Frontal cortex (tissue), 4 donors: Measurements from ENCODE around the gene PNPLA2. TPM values are rescaled to one million over a fixed set of nuclear protein-coding genes. Genes with fewer than 3 reads are reported as not detected.

Experiments used
- DNase-seq, 2 donors: peaks; one replicate each; pipeline ENCODE4 v3.0.0; 2012; ENCODE audit warnings: low spot score in 2 of 2
- FAIRE-seq: peaks from 2 replicates; lab custom pipeline; 2012; peaks lifted over from hg19 to GRCh38; lab: Jason Lieb, UNC
- total RNA-seq: library from RNA; depleted of rRNA; stranded (reverse); fragments of >200 nt; gene quantifications from one replicate; pipeline ENCODE4 v1.2.3, GENCODE V29; 2014
- donor health status: control.
- donor health status: control.
- donor health status: control.

Gene PNPLA2
- total RNA-seq, 1 donor from 2014 or later = 5.3 TPM

GRCh38 chr11:838441-839279, 19.9 kb downstream of the PNPLA2 start:
- FAIRE-seq = no peak
- DNase-seq = no peak

GRCh38 chr11:839280-839623, 20.5 kb downstream of the PNPLA2 start:
- DNase-seq (no peak), FAIRE-seq (no peak)

GRCh38 chr11:839875-840617, 21.3 kb downstream of the PNPLA2 start:
- FAIRE-seq = no peak

GRCh38 chr11:841981-842369, 23.3 kb downstream of the PNPLA2 start:
- no peak for FAIRE-seq

More at GRCh38 chr11:839875-840617, 21.3 kb downstream of the PNPLA2 start:
- no peak for DNase-seq

GRCh38 chr11:842370-843002, 23.8 kb downstream of the PNPLA2 start, which contains the start of the genes POLR2L and TSPAN4:
POLR2L (minus strand) TSS chr11:842529; CDS start chr11:842508, 21 bp downstream.
TSPAN4 (plus strand) TSS chr11:842852; CDS start chr11:850305, 7,453 bp downstream.
- peak; percentile 98 to 100 for DNase-seq
- FAIRE-seq = no peak

More at GRCh38 chr11:841981-842369, 23.3 kb downstream of the PNPLA2 start:
- DNase-seq = no peak

GRCh38 chr11:843086-843734, 24.5 kb downstream of the PNPLA2 start:
- no peak for DNase-seq
- FAIRE-seq = no peak

- DNase-seq (peak in 1 of 2 donors; percentile 71), FAIRE-seq (no peak)
These were observed 25.3 kb downstream of the PNPLA2 start for GRCh38 chr11:843818-844692.

- DNase-seq (peak; percentile 71 to 79), FAIRE-seq (no peak)
These were observed 26.3 kb downstream of the PNPLA2 start for GRCh38 chr11:844693-845644.

GRCh38 chr11:845872-846495, 27.3 kb downstream of the PNPLA2 start:
- no peak for FAIRE-seq
- DNase-seq = no peak

GRCh38 chr11:846496-847098, 27.9 kb downstream of the PNPLA2 start:
- FAIRE-seq (no peak), DNase-seq (no peak)

GRCh38 chr11:847876-848275, 29.2 kb downstream of the PNPLA2 start:
- no peak for DNase-seq
- no peak for FAIRE-seq

GRCh38 chr11:848380-848931, 29.7 kb downstream of the PNPLA2 start:
- FAIRE-seq = no peak
- DNase-seq = peak; percentile 78 to 84

GRCh38 chr11:849104-849824, 30.6 kb downstream of the PNPLA2 start:
- no peak for FAIRE-seq
- peak; percentile 77 to 78 for DNase-seq

- FAIRE-seq (no peak), DNase-seq (peak in 1 of 2 donors; percentile 61)
These were observed 31.4 kb downstream of the PNPLA2 start for GRCh38 chr11:849951-850774.
